ENCODE data around the gene SLC16A2. TPM values are rescaled to one million over a fixed set of nuclear protein-coding genes. Genes with fewer than 3 reads are reported as not detected.

Gene SLC16A2
- total RNA-seq, 4 donors from 2014 or later: 1.7 to 16.8 (median 5.5) TPM

DNA sequence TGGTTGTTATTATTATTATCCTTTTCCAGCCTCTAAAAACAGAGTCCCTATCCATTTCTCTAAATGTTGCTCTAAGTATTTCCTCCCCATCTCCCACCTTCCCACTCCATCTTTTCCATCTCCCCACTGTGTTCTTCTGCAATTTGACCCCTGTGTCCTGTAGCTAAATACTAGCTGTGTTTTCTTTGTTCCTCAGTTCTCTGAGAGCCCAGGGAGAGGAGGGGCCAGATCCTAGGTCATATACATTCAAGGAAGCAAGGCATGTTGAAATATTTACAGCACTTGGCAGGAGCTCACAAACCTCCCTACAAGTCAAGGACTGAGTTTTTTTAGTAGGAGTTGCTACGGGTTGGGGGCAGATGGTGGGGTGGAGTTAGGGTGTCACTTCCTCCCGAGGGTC lies 10.5 kb downstream of the SLC16A2 start:
- intact Hi-C loops (cut with DNase I; ENCODE audit: low total_unique reads) (no loop called here), in situ Hi-C loops (cut with MboI; ENCODE audit: low pct_ligation_motif_present in 1 of 4, low pct_unique_long_range_greater_than_20kb in 1 of 4, low sequenced_read_pairs in 3 of 4) (no loop called here)
- H3K27ac ChIP-seq: no peak overlapping the region
- no peaks in the 10 kb centered on the region for H3K9me3 ChIP-seq
- DNase-seq: no peak
- H3K27me3 ChIP-seq: no peaks in the 10 kb centered on the region
- TF ChIP-seq, protein P1, sequence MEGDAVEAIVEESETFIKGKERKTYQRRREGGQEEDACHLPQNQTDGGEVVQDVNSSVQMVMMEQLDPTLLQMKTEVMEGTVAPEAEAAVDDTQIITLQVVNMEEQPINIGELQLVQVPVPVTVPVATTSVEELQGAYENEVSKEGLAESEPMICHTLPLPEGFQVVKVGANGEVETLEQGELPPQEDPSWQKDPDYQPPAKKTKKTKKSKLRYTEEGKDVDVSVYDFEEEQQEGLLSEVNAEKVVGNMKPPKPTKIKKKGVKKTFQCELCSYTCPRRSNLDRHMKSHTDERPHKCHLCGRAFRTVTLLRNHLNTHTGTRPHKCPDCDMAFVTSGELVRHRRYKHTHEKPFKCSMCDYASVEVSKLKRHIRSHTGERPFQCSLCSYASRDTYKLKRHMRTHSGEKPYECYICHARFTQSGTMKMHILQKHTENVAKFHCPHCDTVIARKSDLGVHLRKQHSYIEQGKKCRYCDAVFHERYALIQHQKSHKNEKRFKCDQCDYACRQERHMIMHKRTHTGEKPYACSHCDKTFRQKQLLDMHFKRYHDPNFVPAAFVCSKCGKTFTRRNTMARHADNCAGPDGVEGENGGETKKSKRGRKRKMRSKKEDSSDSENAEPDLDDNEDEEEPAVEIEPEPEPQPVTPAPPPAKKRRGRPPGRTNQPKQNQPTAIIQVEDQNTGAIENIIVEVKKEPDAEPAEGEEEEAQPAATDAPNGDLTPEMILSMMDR (IDR thresholded peaks at IDR 0.05): no peak
- no peak for TF ChIP-seq EP300 (IDR thresholded peaks at IDR 0.05; ENCODE audit: low read depth)
- no peak for TF ChIP-seq POLR2AphosphoS5 (IDR thresholded peaks at IDR 0.05)
- no peak for TF ChIP-seq POLR2A (IDR thresholded peaks at IDR 0.05)
- 17% methylated on average over 2 of the region's 2 CpGs; no CpG with 5 or more reads in 1 of the 2 donors for WGBS, 2 donors (ENCODE audit: low coverage in 1 of 2)
- H3K36me3 ChIP-seq: no peaks in the 10 kb centered on the region
- no peaks in the 10 kb centered on the region for H3K4me1 ChIP-seq
- H3K4me3 ChIP-seq: no peak overlapping the region

DNA sequence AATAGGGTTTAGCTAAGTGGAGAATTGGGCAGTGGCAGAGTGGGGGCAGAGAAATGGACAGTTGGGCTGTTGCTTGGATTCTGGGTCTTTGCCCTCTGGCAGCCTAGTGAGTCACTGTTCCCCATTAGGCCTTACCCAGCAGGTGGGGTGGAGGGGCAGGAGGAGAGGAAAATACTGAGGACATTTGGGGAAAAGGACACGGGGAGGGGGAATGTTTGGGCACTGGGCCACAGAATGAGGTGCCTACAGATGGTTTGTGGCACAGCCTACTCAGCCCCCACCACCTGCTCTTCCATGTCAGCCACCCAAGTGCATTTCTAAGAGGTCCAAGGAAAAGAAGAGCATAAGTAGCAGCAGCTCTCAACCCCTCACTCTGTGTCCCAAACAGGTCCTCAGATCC lies 13.0 kb downstream of the SLC16A2 start:
- no peaks in the 10 kb centered on the region for H3K27me3 ChIP-seq
- no peaks in the 10 kb centered on the region for H3K4me1 ChIP-seq
- H3K27ac ChIP-seq: no peak overlapping the region
- intact Hi-C loops (cut with DNase I; ENCODE audit: low total_unique reads): no loop called here
- TF ChIP-seq POLR2A (IDR thresholded peaks at IDR 0.05) (no peak), EP300 (IDR thresholded peaks at IDR 0.05; ENCODE audit: low read depth) (no peak)
- 68% methylated on average over 1 of the region's 1 CpG; no CpG with 5 or more reads in 1 of the 2 donors for WGBS, 2 donors (ENCODE audit: low coverage in 1 of 2)
- in situ Hi-C loops (cut with MboI; ENCODE audit: low pct_ligation_motif_present in 1 of 4, low pct_unique_long_range_greater_than_20kb in 1 of 4, low sequenced_read_pairs in 3 of 4): no loop called here
- H3K9me3 ChIP-seq: no peaks in the 10 kb centered on the region
- no peak overlapping the region for H3K4me3 ChIP-seq
- no peak for DNase-seq
- no peaks in the 10 kb centered on the region for H3K36me3 ChIP-seq

DNA sequence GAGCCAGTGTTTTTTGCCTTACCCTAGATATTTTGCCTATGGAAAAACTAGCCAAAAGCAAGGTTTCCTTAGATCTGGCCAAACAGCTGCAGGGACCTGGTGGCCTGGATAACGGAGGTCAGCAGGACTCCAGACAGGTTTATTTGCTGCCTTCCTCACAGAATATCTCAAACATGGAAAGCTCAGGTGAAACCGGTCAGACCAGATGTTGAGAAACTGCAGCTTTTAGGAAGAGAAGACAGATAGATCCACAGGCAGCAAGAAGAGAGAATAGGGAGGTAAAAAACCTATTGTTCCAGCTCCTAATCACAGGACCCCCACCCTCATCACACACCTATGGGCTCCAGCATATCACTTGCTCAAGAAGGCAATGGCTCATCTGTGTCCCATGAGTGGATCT lies 16.2 kb downstream of the SLC16A2 start:
- Histone ChIP-seq H3K27me3 (no peaks in the 10 kb centered on the region), H3K4me1 (no peaks in the 10 kb centered on the region), H3K9me3 (no peaks in the 10 kb centered on the region), H3K27ac (no peak overlapping the region), H3K4me3 (no peak overlapping the region), H3K36me3 (no peaks in the 10 kb centered on the region)
- in situ Hi-C loops (cut with MboI; ENCODE audit: low pct_ligation_motif_present in 1 of 4, low pct_unique_long_range_greater_than_20kb in 1 of 4, low sequenced_read_pairs in 3 of 4) (no loop called here), intact Hi-C loops (cut with DNase I; ENCODE audit: low total_unique reads) (no loop called here)
- TF ChIP-seq EP300 (IDR thresholded peaks at IDR 0.05; ENCODE audit: low read depth): no peak
- no peak for DNase-seq
- WGBS, 2 donors (ENCODE audit: low coverage in 1 of 2): 62% methylated on average over 2 of the region's 2 CpGs; no CpG with 5 or more reads in 1 of the 2 donors

DNA sequence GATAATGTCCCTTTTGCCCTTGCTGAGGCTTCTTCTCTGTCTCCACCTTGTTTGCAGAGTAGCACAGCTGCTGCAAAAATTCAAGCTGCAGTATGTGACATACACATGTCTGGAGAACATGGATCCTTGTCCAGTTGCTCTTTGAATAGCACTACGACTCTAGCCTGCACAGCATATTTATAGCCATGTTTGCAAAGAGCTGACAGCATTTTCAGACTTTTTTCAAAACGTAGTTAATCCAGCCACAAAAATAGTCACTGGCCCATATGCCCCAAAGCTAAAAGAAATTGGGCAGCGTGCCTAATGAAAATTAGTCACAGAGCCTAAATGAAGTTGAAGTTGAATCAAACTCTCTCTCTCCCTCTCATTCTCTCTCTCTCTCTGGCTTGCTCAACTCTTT lies 17.5 kb downstream of the SLC16A2 start:
- no peaks in the 10 kb centered on the region for H3K36me3 ChIP-seq
- intact Hi-C loops (cut with DNase I; ENCODE audit: low total_unique reads): no loop called here
- WGBS, 2 donors (ENCODE audit: low coverage in 1 of 2): 55% methylated on average over 3 of the region's 3 CpGs; no CpG with 5 or more reads in 1 of the 2 donors
- no peak for DNase-seq
- H3K27ac ChIP-seq: no peak overlapping the region
- H3K27me3 ChIP-seq: no peaks in the 10 kb centered on the region
- no peaks in the 10 kb centered on the region for H3K9me3 ChIP-seq
- in situ Hi-C loops (cut with MboI; ENCODE audit: low pct_ligation_motif_present in 1 of 4, low pct_unique_long_range_greater_than_20kb in 1 of 4, low sequenced_read_pairs in 3 of 4): no loop called here
- no peak overlapping the region for H3K4me3 ChIP-seq
- no peaks in the 10 kb centered on the region for H3K4me1 ChIP-seq
- TF ChIP-seq, protein P1 (IDR thresholded peaks at IDR 0.05): no peak
- TF ChIP-seq POLR2A (IDR thresholded peaks at IDR 0.05) (no peak), POLR2AphosphoS5 (IDR thresholded peaks at IDR 0.05) (no peak), EP300 (IDR thresholded peaks at IDR 0.05; ENCODE audit: low read depth) (no peak)

DNA sequence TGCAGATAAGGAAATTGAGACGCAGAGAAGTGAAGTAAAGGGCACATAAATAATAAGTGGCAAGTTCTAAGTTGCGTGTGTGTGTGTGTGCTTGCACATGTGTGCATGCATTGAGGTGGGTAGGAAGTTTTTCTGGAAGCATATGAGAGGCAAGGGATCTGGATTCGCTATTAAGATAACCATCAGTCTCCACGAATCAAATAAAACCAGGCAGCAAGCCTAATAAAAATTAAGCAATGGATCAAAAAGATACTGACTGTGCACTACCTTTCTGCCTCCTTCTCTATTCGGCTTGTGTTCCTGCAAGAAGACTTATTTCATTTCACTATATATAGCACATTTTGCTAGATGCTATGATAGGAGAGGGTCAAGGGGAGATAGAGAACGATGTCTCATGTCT lies 23.8 kb downstream of the SLC16A2 start:
- no peaks in the 10 kb centered on the region for H3K27me3 ChIP-seq
- in situ Hi-C loops (cut with MboI; ENCODE audit: low pct_ligation_motif_present in 1 of 4, low pct_unique_long_range_greater_than_20kb in 1 of 4, low sequenced_read_pairs in 3 of 4) (no loop called here), intact Hi-C loops (cut with DNase I; ENCODE audit: low total_unique reads) (no loop called here)
- TF ChIP-seq POLR2AphosphoS5 (IDR thresholded peaks at IDR 0.05) (no peak), POLR2A (IDR thresholded peaks at IDR 0.05) (no peak), EP300 (IDR thresholded peaks at IDR 0.05; ENCODE audit: low read depth) (no peak)
- TF ChIP-seq, protein P1 (IDR thresholded peaks at IDR 0.05): no peak
- DNase-seq: no peak
- H3K27ac ChIP-seq: no peak overlapping the region
- H3K4me1 ChIP-seq: no peaks in the 10 kb centered on the region
- no peak overlapping the region for H3K4me3 ChIP-seq
- WGBS, 2 donors (ENCODE audit: low coverage in 1 of 2): 67 to 79% methylated on average over 2 to 6 of the region's 6 CpGs
- no peaks in the 10 kb centered on the region for H3K36me3 ChIP-seq
- no peaks in the 10 kb centered on the region for H3K9me3 ChIP-seq

Data from transverse colon (tissue), 4 donors.